Measurements from ENCODE around the gene KCNQ1.

Gene KCNQ1

GRCh38 chr11:2528301-2529050, 83.7 kb downstream of the KCNQ1 start:
- no peak overlapping the region for H3K27ac ChIP-seq
- TF ChIP-seq CTCF (conservative IDR thresholded peaks at IDR 0.05): no peak

- no peak overlapping the region for H3K27ac ChIP-seq
- TF ChIP-seq CTCF (conservative IDR thresholded peaks at IDR 0.05): no peak
Measured at GRCh38 chr11:2529173-2529572, 84.4 kb downstream of the KCNQ1 start.

- H3K27ac ChIP-seq: no peak overlapping the region
- TF ChIP-seq CTCF (conservative IDR thresholded peaks at IDR 0.05): no peak
Measured at GRCh38 chr11:2529636-2530035, 84.8 kb downstream of the KCNQ1 start.

- no peak overlapping the region for H3K27ac ChIP-seq
- no peak for TF ChIP-seq CTCF (conservative IDR thresholded peaks at IDR 0.05)
Measured at GRCh38 chr11:2530131-2530854, 85.5 kb downstream of the KCNQ1 start.

- TF ChIP-seq CTCF (conservative IDR thresholded peaks at IDR 0.05): no peak
- no peak overlapping the region for H3K27ac ChIP-seq
Measured at GRCh38 chr11:2530855-2531200, 86.0 kb downstream of the KCNQ1 start.

- peak; percentile 88 for TF ChIP-seq CTCF (conservative IDR thresholded peaks at IDR 0.05)
- no peak overlapping the region for H3K27ac ChIP-seq
Measured at GRCh38 chr11:2531277-2531986, 86.6 kb downstream of the KCNQ1 start.

- no peak for TF ChIP-seq CTCF (conservative IDR thresholded peaks at IDR 0.05)
Measured at GRCh38 chr11:2531987-2532703, 87.3 kb downstream of the KCNQ1 start.

More at GRCh38 chr11:2531987-2532703, 87.3 kb downstream of the KCNQ1 start:
- no peak overlapping the region for H3K27ac ChIP-seq

All from VCaP (cell line).